ENCODE results near the gene PRAMEF12.
"Not testable (repeated sequence)": the region's sequence is repeated elsewhere in the genome, so short reads cannot be mapped to it uniquely, and the experiment has no call there.

The PRAMEF12 gene

GRCh38 chr1:12771186-12771585 lies 2.4 kb upstream of the PRAMEF12 start:
- no peak for DNase-seq (ENCODE audit: low read depth)

GRCh38 chr1:12772520-12772919 lies 1.0 kb upstream of the PRAMEF12 start:
- DNase-seq (ENCODE audit: low read depth), result no peak

GRCh38 chr1:12774801-12775345 lies 1.3 kb downstream of the PRAMEF12 start:
- DNase-seq (ENCODE audit: low read depth), result no peak

- no peak for DNase-seq (ENCODE audit: low read depth)
These were observed 1.9 kb downstream of the PRAMEF12 start for GRCh38 chr1:12775443-12775842.

GRCh38 chr1:12776801-12777557 lies 3.4 kb downstream of the PRAMEF12 start:
- DNase-seq (ENCODE audit: low read depth), result no peak

GRCh38 chr1:12778061-12778460 lies 4.5 kb downstream of the PRAMEF12 start:
- DNase-seq (ENCODE audit: low read depth), result no peak

- no peak for DNase-seq (ENCODE audit: low read depth)
These were observed 5.4 kb downstream of the PRAMEF12 start for GRCh38 chr1:12778907-12779306.

- DNase-seq (ENCODE audit: low read depth), result not testable (repeated sequence)
These were observed 8.0 kb downstream of the PRAMEF12 start for GRCh38 chr1:12781488-12781887.

GRCh38 chr1:12783783-12784182 lies 10.2 kb downstream of the PRAMEF12 start:
- peak; percentile 3 for DNase-seq (ENCODE audit: low read depth)

GRCh38 chr1:12784729-12785128 lies 11.2 kb downstream of the PRAMEF12 start:
- not testable (repeated sequence) for DNase-seq (ENCODE audit: low read depth)

GRCh38 chr1:12791097-12791496 lies 17.6 kb downstream of the PRAMEF12 start, which contains the start of gene PRAMEF1:
PRAMEF1 (plus strand) TSS chr1:12791397; CDS start chr1:12793228, 1,831 bp downstream.
- not testable (repeated sequence) for DNase-seq (ENCODE audit: low read depth)

GRCh38 chr1:12798911-12799310 lies 25.4 kb downstream of the PRAMEF12 start:
- no peak for DNase-seq (ENCODE audit: low read depth)

- no peak for DNase-seq (ENCODE audit: low read depth)
These were observed 26.2 kb downstream of the PRAMEF12 start for GRCh38 chr1:12799730-12800129.

GRCh38 chr1:12809933-12810332 lies 36.4 kb downstream of the PRAMEF12 start:
- no peak for DNase-seq (ENCODE audit: low read depth)

GRCh38 chr1:12810691-12811408 lies 37.3 kb downstream of the PRAMEF12 start:
- DNase-seq (ENCODE audit: low read depth), result no peak

GRCh38 chr1:12811409-12811784 lies 37.9 kb downstream of the PRAMEF12 start:
- no peak for DNase-seq (ENCODE audit: low read depth)

GRCh38 chr1:12819061-12819460 lies 45.5 kb downstream of the PRAMEF12 start:
- DNase-seq (ENCODE audit: low read depth), result not testable (repeated sequence)

Data from CMK (cell line).